ENCODE measurements around the gene TBC1D8. TPM values are rescaled to one million over a fixed set of nuclear protein-coding genes. Genes with fewer than 3 reads are reported as not detected.
A peak's percentile ranks its signal among the peaks of the same experiment; 100 is the strongest.

Gene TBC1D8
- total and polyA plus RNA-seq, 2 of the 13 experiments (the other 11 are each of a cell fraction or from before 2014, with no cell fraction given): 45.1 to 95.4 TPM

- Histone ChIP-seq H4K20me1 (ENCODE audit: insufficient read depth, low read length) (no peaks in the 10 kb centered on the region), H3K9ac (ENCODE audit: insufficient read depth, low read depth, low read length) (no peak overlapping the region), H3K4me3 (replicated peaks in 1 of 3; ENCODE audit: insufficient read depth in 1 of 3, low read depth in 2 of 3, low read length in 3 of 3) (no peak overlapping the region), H2AFZ (ENCODE audit: low read length) (no peak overlapping the region), H3K4me1 (ENCODE audit: insufficient read depth, low read length) (peaks cover 42% of the 10 kb centered on the region), H3K27me3 (ENCODE audit: control insufficient read depth in 1 of 2, insufficient read depth in 2 of 2, low read length in 2 of 2) (no peaks in the 10 kb centered on the region), H3K4me2 (ENCODE audit: low read depth, low read length) (no peak overlapping the region), H3K9me3 (ENCODE audit: low read length) (peaks cover 9% of the 10 kb centered on the region; the same call in 1 of the 2 replicates), H3K79me2 (ENCODE audit: insufficient read depth, low read length) (no peaks in the 10 kb centered on the region), H3K36me3 (replicated peaks in 1 of 2; ENCODE audit: control insufficient read depth in 1 of 2, insufficient read depth in 2 of 2, low read length in 2 of 2) (no peaks in the 10 kb centered on the region), H3K27ac (ENCODE audit: extremely low read length, insufficient read depth, low read length) (no peak overlapping the region)
- no peak for FAIRE-seq
- ChIA-PET CTCF (ENCODE audit: low intra/inter-chr PET ratio, low total read pairs) (no interaction called here), POLR2A (no interaction called here)
- BruUV-seq (replicated peaks): no TSS peak
- no peak for TF ChIP-seq BHLHE40 (IDR thresholded peaks at IDR 0.05; ENCODE audit: low read length)
- no peak for ATAC-seq
- in situ Hi-C loops (cut with HindIII; ENCODE audit: extremely low pct_ligation_motif_present, low pct_unique_long_range_greater_than_20kb) (no loop called here), intact Hi-C loops (cut with micrococcal nuclease; ENCODE audit: unreplicated experiment) (no loop called here)
- DNase-seq (ENCODE audit: low spot score): no peak
- 15% methylated on average over 2 of the region's 2 CpGs for WGBS (ENCODE audit: low lambda C conversion rate)
Observed at GRCh38 chr2:101187131-101187530, 35.9 kb upstream of the TBC1D8 start.

DNA sequence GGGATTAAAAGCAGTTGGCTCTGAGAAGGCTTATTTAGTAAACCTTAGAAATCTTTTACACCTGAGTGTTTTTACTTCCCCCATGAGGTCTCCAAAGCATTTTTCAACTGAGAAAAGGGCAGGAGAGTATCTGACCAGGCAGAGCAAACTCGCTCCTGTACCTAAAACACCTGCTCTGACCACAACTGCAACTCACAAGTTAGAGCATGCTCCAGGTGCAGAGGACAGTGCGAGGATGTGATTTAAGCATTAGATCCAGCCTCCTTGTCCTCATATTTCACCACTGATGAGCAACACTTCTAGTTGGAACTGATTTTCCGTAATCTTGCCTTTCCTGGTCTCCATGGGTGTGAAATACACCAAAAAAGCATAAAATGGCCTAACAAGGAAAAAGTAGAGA is 34.5 kb upstream of the TBC1D8 start:
- DNase-seq (ENCODE audit: low spot score) (no peak), FAIRE-seq (peak; percentile 42), ATAC-seq (no peak)
- Histone ChIP-seq H4K20me1 (ENCODE audit: insufficient read depth, low read length) (no peaks in the 10 kb centered on the region), H3K79me2 (ENCODE audit: insufficient read depth, low read length) (no peaks in the 10 kb centered on the region), H3K36me3 (replicated peaks in 1 of 2; ENCODE audit: control insufficient read depth in 1 of 2, insufficient read depth in 2 of 2, low read length in 2 of 2) (no peaks in the 10 kb centered on the region), H3K4me3 (replicated peaks in 1 of 3; ENCODE audit: insufficient read depth in 1 of 3, low read depth in 2 of 3, low read length in 3 of 3) (no peak overlapping the region), H3K27ac (ENCODE audit: extremely low read length, insufficient read depth, low read length) (no peak overlapping the region), H3K9ac (ENCODE audit: insufficient read depth, low read depth, low read length) (no peak overlapping the region), H3K9me3 (ENCODE audit: low read length) (peaks cover 9% of the 10 kb centered on the region; the same call in 1 of the 2 replicates), H3K4me1 (ENCODE audit: insufficient read depth, low read length) (peaks cover 27% of the 10 kb centered on the region), H3K4me2 (ENCODE audit: low read depth, low read length) (no peak overlapping the region), H3K27me3 (ENCODE audit: control insufficient read depth in 1 of 2, insufficient read depth in 2 of 2, low read length in 2 of 2) (no peaks in the 10 kb centered on the region), H2AFZ (ENCODE audit: low read length) (no peak overlapping the region)
- 72% methylated on average over 3 of the region's 3 CpGs for WGBS (ENCODE audit: low lambda C conversion rate)
- no TSS peak for BruUV-seq (replicated peaks)
- TF ChIP-seq TARDBP (CRISPR knock-in tag; IDR thresholded peaks at IDR 0.05): no peak
- TF ChIP-seq, protein P1, sequence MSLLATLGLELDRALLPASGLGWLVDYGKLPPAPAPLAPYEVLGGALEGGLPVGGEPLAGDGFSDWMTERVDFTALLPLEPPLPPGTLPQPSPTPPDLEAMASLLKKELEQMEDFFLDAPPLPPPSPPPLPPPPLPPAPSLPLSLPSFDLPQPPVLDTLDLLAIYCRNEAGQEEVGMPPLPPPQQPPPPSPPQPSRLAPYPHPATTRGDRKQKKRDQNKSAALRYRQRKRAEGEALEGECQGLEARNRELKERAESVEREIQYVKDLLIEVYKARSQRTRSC (CRISPR knock-in tag; IDR thresholded peaks at IDR 0.05; ENCODE audit: low read depth): no peak
- no peak for TF ChIP-seq ZNF432 (CRISPR knock-in tag; IDR thresholded peaks at IDR 0.05; ENCODE audit: borderline replicate concordance)
- TF ChIP-seq, protein P2, sequence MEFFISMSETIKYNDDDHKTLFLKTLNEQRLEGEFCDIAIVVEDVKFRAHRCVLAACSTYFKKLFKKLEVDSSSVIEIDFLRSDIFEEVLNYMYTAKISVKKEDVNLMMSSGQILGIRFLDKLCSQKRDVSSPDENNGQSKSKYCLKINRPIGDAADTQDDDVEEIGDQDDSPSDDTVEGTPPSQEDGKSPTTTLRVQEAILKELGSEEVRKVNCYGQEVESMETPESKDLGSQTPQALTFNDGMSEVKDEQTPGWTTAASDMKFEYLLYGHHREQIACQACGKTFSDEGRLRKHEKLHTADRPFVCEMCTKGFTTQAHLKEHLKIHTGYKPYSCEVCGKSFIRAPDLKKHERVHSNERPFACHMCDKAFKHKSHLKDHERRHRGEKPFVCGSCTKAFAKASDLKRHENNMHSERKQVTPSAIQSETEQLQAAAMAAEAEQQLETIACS (CRISPR knock-in tag; IDR thresholded peaks at IDR 0.05): no peak
- no peak for TF ChIP-seq ZFP82 (CRISPR knock-in tag; IDR thresholded peaks at IDR 0.05; ENCODE audit: borderline replicate concordance)
- intact Hi-C loops (cut with micrococcal nuclease; ENCODE audit: unreplicated experiment) (no loop called here), in situ Hi-C loops (cut with HindIII; ENCODE audit: extremely low pct_ligation_motif_present, low pct_unique_long_range_greater_than_20kb) (no loop called here)
- ChIA-PET CTCF (ENCODE audit: low intra/inter-chr PET ratio, low total read pairs) (no interaction called here), POLR2A (no interaction called here)

All from HepG2 (cell line).